Neural cell (in vitro differentiated cells): ENCODE data around the gene ICE1.

ENCODE experiments used
- CTCF ChIP-seq: fragments of 450-650 bp; IDR thresholded peaks from 2 replicates; pipeline ENCODE4 v1.5.1; 2014; ENCODE audit warnings: antibody characterized with exemption, mild to moderate bottlenecking, moderate library complexity; ENCODE audit not compliant: poor library complexity, severe bottlenecking
- EP300 ChIP-seq: fragments of 450-650 bp; conservative IDR thresholded peaks from 2 replicates; pipeline ENCODE4 v1.6.1; 2014; ENCODE audit warnings: antibody characterized with exemption, mild to moderate bottlenecking, moderate library complexity; ENCODE audit not compliant: poor library complexity, severe bottlenecking
- EZH2 ChIP-seq: fragments of 200-600, 300-800 bp; shearing (Covaris generic), sonication (generic); IDR thresholded peaks from 2 replicates; pipeline ENCODE4 v1.6.1; 2014; ENCODE audit warnings: antibody characterized with exemption, low read length, borderline replicate concordance, mild to moderate bottlenecking; ENCODE audit not compliant: insufficient read depth, poor library complexity, severe bottlenecking
- POLR2AphosphoS5 ChIP-seq: IDR thresholded peaks from 2 replicates; pipeline ENCODE4 v1.6.1; 2012
- SMC3 ChIP-seq: fragments of 450-650 bp; conservative IDR thresholded peaks from 2 replicates; pipeline ENCODE4 v1.6.1; 2014; ENCODE audit warnings: antibody characterized with exemption, mild to moderate bottlenecking, moderate library complexity; ENCODE audit not compliant: poor library complexity
- TF ChIP-seq, protein P1 (sequence below): IDR thresholded peaks from 2 replicates; pipeline ENCODE4 v1.6.1; 2012; ENCODE audit warnings: borderline replicate concordance

DNA sequence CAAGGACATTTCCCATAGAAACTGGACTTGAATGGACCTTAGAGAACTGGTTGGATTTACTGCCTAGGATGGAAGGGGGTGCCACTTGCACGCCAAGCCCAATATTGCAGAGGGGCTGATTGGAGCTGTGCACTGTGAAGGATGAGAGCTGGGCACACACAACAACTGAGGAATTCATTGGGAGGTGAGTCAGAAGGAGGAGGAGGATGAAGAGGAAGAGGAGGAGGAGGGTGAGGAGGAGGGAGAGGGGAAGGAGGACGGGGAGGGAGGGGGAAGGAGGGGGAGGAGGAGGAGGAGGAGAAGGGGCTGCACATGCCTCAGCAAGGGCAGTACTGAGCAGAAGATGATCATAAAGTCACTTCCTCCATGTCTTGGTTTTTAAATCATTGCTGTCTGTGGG lies 5.7 kb upstream of the ICE1 start:
- TF ChIP-seq EP300 = no peak
- no peak for TF ChIP-seq CTCF
- TF ChIP-seq EZH2 = no peak
- TF ChIP-seq POLR2AphosphoS5 = no peak
- TF ChIP-seq, protein P1, sequence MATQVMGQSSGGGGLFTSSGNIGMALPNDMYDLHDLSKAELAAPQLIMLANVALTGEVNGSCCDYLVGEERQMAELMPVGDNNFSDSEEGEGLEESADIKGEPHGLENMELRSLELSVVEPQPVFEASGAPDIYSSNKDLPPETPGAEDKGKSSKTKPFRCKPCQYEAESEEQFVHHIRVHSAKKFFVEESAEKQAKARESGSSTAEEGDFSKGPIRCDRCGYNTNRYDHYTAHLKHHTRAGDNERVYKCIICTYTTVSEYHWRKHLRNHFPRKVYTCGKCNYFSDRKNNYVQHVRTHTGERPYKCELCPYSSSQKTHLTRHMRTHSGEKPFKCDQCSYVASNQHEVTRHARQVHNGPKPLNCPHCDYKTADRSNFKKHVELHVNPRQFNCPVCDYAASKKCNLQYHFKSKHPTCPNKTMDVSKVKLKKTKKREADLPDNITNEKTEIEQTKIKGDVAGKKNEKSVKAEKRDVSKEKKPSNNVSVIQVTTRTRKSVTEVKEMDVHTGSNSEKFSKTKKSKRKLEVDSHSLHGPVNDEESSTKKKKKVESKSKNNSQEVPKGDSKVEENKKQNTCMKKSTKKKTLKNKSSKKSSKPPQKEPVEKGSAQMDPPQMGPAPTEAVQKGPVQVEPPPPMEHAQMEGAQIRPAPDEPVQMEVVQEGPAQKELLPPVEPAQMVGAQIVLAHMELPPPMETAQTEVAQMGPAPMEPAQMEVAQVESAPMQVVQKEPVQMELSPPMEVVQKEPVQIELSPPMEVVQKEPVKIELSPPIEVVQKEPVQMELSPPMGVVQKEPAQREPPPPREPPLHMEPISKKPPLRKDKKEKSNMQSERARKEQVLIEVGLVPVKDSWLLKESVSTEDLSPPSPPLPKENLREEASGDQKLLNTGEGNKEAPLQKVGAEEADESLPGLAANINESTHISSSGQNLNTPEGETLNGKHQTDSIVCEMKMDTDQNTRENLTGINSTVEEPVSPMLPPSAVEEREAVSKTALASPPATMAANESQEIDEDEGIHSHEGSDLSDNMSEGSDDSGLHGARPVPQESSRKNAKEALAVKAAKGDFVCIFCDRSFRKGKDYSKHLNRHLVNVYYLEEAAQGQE = no peak
- TF ChIP-seq SMC3 = no peak
